GM15510 (cell line): ENCODE measurements around the gene MRPS7.

ENCODE experiments used
- POLR2A ChIP-seq: IDR thresholded peaks from 3 replicates; pipeline ENCODE4 v1.6.1; 2011; ENCODE audit warnings: borderline replicate concordance; ENCODE audit not compliant: insufficient read length; ENCODE audit errors: extremely low read depth

MRPS7 gene

GRCh38 chr17:75239778-75240393 is 21.8 kb upstream of the MRPS7 start:
- TF ChIP-seq POLR2A = no peak

DNA sequence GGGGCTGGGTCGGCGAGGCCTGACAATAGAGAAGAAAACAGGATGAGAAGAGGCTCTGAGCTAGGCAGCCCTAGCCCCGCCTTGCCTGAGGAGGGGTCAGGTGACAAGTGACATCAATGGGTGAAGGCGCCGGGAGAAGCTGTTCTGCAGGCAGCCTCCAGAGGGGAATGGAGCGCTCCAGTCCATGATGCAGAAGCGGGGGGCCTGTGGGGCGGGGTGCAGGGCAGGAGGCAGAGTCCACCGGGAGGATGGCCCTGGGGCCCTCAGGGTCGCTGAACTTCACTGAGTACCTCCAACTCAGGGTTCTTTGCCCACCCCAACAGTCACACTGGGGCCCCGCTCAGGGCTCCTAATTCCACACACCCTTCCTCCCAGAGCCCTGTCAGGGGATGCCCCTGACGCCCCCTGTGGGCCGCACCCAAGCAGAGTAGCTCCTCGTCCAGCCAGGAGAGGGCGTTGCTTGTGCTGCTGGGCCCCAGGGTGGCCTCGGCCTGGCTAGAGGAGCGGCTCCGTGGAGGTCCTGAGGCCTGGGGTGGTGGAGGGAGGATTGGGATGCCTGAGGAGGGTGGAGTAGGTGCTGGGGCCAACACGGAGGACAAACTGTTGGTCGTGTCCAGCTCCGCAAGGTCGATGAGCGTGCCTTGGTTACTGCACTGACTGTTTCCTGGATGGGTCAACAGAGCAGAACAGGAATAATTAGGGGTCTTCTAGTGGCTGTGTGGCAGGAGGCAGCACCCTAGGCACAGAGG is 21.1 kb upstream of the MRPS7 start:
- no peak for TF ChIP-seq POLR2A

GRCh38 chr17:75241143-75241430 is 20.6 kb upstream of the MRPS7 start:
- TF ChIP-seq POLR2A = no peak

- no peak for TF ChIP-seq POLR2A
Measured at GRCh38 chr17:75241502-75241901, 20.2 kb upstream of the MRPS7 start.

GRCh38 chr17:75241996-75242460 is 19.7 kb upstream of the MRPS7 start:
- TF ChIP-seq POLR2A = no peak

DNA sequence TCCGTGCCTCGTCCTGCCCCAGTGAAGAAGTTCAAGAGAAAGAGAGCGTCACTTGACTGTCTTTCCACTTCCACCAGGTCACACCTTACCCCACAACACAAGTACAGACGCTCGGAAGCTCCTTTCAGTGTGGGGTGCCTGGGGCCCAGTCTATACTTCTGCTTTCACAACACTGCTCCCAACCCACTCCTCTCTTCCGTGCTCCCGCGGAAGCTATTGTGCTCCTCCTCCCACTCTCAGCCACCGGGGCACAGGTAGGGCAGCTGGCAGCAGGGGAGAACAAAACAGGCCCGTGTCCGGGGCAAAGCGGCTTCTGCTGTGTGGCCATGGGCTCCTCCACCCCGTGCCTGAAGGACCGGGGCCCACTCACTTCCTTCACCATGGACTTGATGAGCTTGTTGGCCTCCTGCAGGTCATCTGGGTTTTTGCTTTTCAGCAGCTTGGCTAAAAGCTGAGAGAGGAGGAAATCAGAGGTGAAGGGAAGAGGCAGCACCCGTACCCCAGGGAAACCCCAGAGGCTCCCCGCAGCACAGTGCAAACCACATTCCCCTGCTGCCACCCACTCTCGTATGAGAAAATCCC is 19.1 kb upstream of the MRPS7 start:
- no peak for TF ChIP-seq POLR2A

- no peak for TF ChIP-seq POLR2A
Measured at GRCh38 chr17:75244133-75244866, 17.4 kb upstream of the MRPS7 start.

- TF ChIP-seq POLR2A = no peak
Measured at GRCh38 chr17:75245011-75245410, 16.7 kb upstream of the MRPS7 start.

DNA sequence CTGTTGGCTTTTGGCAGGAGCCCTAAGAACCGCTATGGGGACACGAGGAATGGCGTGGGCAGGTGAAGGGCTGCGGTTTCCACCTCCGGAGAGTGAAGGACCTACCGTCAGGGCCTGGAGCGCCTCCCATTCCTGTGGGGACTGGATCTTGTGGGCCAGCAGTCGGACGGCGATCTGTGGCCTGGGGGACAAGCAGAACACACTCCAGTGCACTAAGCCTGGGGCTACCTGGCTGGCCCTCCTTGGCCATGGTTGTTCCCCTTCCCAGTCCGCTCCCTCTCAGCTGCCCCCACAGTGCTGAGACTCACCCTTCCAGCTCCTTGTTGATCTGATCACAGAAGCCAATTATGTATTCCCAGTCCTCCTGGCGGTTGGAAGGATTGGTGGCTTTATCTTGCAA is 15.3 kb upstream of the MRPS7 start:
- TF ChIP-seq POLR2A = no peak

DNA sequence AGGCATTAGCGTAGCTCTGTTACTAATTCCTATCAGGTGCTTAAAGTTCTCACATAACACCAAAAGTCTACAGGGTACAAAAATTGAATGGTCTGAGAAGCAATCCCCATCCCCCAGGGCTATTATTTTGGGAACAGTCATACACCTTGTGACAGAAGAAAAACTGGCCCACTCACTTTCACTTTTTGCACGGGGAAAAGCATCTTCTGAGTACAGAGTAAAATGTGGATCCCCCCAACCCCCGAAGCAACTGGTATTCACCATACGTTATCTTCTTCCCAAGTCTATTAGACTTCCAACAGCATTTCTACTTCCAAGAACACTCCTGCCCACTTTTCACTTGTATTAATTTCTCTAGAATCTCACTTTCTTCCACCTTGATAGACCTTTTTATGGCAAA is 12.1 kb upstream of the MRPS7 start:
- TF ChIP-seq POLR2A = no peak

- TF ChIP-seq POLR2A = no peak
Measured at GRCh38 chr17:75250009-75250471, 11.6 kb upstream of the MRPS7 start.

DNA sequence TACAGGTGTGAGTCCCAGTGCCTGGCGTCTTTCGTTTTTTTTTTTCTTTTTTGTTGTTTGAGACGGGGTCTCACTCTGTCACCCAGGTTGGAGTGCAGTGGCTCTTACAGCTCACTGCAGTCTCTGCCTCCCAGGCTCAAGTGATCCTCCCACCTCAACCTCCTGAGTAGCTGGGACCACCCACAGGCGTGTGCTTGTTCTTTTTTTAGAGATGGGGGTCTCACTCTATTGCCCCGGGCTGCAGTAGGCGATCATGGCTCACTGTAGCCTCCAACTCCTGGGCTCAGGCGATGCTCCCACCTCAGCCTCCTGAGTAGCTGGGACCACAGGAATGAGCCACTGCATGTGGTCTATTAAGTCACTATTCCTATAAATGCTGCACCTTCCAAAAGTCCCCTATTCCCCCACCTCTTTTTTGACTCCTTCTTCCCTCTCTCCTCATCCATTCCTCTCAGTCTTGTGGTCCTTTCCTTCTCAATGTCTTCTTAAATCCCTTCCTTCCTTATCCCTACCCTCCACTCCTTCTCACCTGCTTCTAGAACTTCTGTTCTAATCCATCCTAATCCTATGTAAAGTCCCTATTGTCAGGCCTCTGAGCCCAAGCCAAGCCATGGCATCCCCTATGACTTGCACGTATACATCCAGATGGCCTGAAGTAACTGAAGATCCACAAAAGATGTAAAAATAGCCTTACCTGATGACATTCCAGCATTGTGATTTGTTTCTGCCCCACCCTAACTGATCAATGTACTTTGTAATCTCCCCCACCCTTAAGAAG is 9.5 kb upstream of the MRPS7 start:
- no peak for TF ChIP-seq POLR2A

DNA sequence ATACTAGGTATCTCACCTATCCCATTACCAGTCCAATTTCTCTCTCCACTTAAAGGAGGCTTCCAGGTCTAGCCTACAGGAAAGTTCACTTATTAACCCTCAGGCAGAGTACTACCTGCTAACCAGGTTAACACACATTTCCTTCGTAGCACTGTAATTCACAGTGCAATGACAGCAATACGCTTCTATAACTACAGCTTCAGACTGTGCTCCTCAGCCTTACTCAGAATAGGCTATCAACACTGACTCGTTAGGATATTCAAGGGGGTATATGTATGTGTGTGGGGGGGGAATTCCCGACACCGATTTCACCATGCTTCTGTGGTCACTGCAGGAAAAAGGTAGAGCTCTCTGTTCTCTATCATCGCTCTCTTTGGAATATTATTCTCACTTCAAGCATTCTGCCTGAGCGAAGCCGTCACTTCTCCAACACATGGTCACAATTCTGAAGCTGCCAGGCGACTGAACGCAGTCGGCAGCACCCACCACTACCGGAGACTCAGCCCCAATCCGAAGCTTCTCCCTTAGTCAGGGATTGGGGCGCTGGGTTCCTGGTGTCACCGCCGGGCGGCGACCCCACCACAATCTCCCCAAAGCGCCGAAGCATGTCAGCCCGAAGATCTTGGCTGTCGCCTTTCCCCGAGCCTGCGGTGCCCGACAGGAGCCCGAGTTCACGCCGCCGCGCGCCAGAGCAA is 891 bp upstream of the MRPS7 start:
- no peak for TF ChIP-seq POLR2A

DNA sequence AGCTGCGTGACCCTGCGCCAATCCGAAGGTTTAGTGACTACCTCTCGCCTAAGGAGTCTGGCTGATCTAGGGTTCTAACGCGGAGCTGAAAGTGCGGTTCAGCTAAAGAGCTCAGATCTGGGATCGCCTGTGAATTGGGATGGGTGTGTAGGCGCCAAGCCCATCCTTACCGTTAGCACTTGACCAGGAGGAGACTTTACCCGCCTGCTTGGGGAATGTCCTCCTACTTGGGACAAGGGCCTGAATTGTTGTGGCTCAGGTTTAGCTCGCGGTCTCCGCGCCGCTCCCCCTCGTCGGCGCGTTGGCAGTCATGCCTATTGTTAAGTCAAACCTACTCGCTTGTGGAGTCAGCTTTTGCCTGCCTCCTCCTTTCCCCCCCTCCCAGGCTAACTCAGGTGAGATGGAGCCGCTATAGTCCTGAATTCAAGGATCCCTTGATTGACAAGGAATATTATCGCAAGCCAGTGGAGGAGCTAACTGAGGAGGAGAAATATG is 480 bp downstream of the MRPS7 start:
- no peak for TF ChIP-seq POLR2A
